ENCODE results near the gene THOC1.

GRCh38 chr18:192801-193200 is 75.0 kb downstream of the THOC1 start:
- TF ChIP-seq CTCF (IDR thresholded peaks at IDR 0.05 in 4 of 5, conservative IDR thresholded peaks at IDR 0.05 in 1 of 5), result no peak
- no peak for TF ChIP-seq POLR2A (IDR thresholded peaks at IDR 0.05)
